Fibroblast of peridontal ligament (primary cell): ENCODE data around the gene ROR2.
A peak's percentile ranks its signal among the peaks of the same experiment; 100 is the strongest.

Experiments used
- DNase-seq: peaks from one replicate; pipeline ENCODE4 v3.0.0-alpha.2; 2010; ENCODE audit errors: extremely low read depth

The ROR2 gene

DNA sequence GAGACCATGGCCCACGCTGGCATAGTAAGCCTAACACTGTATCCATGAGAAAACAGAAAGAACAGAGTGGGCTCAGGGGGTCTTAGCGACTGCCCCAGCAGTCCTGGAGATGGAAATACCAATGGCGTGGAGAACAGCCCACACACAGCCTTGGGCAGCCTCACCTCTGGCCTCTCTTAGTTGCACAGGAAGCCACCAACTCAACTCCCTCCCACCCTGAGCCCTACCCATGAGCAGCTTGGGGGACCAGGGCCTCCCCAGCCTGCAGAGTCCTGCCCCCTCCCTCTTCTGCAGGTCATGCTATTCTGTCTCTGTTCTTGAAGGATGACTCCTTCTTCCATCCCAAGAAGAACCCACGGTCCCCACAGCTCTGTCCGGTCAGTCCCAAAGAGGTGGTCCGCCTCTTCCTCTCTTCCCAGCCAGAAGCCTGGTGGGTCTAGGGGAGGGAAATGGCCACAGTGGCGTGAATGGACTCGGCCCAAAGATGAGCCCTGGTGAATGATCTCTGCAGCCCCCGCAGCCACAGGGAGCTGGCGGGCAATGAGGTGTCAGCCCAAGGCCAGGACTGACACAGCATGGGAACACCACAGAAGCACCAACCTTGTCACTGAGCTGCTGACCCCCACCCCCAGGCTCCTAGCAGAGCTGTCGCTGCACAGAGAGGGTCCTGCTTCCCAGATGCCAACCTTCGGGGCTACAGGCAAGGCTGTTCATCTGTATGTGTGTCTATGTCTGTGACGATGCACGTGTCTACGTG lies 131.2 kb downstream of the ROR2 start:
- no peak for DNase-seq

DNA sequence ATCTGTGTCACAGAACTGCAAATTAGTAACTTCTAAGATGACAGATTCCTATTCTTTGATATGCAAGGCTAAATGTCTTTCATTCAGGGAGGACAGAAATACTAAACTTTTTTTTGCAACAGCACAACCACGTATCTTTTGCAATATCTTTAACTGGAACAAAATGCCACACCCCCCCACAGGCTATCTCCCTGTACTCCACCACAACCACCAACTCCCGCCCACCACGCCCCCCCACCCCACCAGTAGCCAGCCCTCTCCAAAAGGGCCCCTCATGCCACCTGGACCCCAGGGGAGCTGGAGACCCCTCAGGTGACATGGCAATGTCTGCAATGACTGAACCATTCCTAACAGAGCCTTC lies 131.8 kb downstream of the ROR2 start:
- no peak for DNase-seq

DNA sequence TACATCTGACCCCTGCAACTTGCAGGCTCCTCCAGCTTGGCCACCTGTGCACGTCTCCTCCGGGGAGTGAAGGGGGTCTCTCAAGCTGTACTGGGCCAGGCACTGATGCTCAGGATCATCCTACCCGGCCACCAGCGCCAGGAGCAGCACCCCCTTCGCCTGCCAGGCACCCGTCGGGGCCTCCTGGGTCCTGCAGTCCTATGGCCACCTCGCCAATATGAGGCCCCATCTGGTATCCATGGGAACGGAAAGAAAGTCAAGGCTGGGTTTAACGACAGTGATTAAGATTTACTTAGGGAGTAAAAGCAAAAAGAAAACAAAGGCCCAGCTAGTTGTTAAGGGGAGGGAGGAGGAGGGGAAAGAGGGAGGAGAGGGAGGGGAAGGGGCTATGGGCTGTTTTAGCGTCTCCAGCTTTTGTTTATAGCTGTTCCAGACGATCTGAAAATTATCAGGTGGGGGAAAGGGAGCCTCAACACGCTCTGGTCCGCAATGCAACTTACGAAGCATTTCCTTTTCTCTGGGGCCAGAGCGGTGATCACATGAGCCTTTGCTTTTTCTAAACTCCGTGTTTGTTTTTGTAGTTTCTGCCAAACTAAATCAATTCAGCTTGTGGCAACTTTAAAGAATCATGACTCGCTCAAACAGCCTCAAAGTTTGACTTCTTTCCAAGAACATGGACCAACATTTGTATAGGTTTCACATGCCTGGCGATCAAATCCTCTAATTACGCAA lies 132.4 kb downstream of the ROR2 start:
- DNase-seq: peak; percentile 81

DNA sequence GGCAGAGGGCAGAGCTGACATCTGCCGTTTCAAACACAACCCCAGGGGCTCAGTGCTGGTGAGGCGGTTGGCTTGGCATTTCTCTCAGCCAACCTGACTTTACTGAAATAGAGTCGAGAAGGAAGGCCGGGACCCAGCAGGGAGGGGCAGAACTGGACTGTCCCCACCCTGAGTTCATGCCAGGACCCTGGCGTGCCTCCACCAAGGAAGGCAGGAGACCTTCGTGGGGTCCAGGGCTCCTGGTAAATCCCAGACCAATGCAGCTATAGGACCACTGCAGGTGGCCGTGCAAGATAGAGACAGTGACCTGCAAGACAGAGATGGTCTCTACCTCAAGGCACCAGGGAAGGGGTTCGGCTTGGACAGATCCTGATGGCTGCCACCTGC lies 132.9 kb downstream of the ROR2 start:
- no peak for DNase-seq

DNA sequence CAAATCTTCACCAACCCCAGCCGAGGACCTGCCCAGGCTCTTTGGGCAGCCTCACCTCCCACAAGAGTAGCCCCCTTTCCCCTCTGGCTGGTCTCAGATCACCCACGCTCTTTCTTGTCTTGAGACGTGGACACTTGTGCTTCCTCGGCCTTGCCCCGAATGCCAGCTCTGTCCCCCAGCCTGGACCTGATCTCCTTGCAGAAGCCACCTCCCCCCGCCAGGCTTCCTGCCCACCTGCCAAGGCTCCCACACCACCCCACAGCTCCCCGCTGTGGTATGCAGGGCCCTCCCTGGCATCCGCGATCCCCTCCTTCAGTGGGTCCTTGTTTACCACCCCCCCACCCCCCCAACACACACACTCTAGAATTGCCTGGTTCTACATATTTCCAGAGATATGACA lies 133.7 kb downstream of the ROR2 start:
- DNase-seq: no peak

DNA sequence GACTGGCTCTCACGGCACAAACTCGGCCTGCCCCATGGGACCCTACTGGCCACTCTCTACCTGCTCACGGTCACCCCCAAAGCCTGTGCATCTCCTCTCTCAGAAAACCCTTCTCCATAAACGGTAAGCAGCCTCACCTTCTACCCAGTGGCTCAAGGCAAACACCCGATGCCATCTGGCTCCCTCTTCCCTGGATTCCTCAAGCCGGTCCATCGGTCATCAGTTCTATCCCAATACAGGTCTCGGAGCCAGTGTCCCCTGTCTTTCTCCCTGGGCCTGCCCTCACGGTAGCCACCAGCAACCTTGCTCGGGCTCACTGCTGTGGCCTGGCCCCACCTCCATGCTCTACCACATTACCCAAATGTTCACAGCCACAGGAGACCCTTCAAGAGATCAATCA lies 134.1 kb downstream of the ROR2 start:
- no peak for DNase-seq

DNA sequence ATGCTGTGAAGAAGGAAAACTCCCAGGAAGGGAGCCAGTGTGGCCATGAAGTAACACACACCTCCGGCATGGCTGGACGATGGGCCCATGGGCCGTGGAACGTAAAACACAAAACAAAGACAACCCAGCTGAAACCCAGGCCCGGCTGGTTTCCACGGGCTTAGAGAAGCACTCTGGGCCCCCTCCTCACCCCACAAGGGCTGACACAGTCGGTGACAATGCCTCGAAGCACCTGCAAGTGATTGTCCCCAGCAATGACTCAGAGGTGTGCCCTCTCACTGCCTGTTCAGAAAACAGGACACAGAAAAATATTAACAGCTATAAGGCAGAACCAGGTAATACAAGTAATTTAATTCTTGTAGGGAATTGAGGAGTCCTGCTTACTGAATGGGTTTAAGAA lies 135.3 kb downstream of the ROR2 start:
- no peak for DNase-seq

DNA sequence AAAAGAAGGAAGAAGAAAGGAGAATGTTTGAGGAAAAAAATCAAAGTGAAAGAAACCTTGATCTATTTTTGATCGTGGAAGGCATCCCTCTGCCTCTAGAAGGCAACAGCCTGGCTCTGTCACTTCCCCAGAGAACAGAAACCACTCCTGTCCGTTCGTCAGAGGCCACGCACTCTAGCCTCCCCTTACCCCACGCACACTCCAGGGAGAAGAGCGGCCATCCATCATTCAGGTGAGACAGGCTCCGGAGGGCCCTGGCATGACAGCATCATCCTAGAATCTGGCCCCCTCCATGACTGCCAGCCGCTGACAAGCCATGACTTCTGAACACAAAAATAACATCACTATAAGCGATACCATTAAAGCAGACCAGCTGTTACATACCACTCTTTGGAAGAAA lies 135.8 kb downstream of the ROR2 start:
- DNase-seq: no peak

DNA sequence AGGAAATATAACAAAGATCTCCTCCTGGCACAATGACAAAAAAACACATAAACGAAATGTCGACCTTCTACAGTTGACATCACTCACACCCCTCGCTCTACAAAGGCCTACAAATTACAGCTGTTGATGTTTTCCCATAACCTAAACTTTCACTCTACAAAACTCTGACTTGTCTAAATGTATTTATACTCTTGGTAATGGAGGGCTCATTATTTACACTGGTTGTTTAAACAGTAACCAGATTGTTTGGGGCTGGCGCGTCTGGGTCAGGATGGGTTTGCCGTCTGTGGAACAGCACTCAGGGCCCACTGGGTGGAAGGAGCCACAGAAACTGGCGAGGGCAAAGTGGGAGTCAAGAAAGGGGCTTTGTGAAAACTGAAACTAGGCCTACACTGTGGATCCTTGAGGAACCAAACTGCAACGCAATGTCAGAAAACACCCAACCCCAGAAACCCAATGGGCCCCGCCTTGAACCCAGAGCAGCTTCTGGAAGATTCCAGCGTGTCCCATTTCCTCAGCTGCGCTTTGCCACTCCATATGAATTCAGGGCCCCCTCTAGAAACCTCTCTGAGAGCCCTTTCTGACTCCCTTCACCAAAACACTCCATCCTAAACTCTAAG lies 136.7 kb downstream of the ROR2 start:
- DNase-seq: no peak

DNA sequence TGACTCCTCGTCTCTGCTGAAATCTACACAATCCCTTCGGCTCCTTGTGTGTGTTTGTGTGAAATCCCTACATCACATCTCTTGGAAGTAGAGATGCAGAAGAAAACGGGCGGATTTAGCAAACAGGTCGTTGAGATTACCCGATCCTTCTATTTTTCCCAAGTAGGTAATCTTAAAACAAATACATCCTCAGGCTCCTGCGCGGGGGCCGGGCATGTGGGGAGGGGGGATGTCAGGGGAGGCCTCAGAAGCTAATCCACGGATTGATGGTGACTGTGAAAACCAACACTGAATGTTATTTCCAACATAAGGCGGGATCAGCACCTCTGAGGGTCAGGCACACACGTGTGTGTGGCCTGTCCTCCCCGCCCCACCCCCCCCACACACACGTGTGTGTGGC lies 137.8 kb downstream of the ROR2 start:
- DNase-seq: no peak

DNA sequence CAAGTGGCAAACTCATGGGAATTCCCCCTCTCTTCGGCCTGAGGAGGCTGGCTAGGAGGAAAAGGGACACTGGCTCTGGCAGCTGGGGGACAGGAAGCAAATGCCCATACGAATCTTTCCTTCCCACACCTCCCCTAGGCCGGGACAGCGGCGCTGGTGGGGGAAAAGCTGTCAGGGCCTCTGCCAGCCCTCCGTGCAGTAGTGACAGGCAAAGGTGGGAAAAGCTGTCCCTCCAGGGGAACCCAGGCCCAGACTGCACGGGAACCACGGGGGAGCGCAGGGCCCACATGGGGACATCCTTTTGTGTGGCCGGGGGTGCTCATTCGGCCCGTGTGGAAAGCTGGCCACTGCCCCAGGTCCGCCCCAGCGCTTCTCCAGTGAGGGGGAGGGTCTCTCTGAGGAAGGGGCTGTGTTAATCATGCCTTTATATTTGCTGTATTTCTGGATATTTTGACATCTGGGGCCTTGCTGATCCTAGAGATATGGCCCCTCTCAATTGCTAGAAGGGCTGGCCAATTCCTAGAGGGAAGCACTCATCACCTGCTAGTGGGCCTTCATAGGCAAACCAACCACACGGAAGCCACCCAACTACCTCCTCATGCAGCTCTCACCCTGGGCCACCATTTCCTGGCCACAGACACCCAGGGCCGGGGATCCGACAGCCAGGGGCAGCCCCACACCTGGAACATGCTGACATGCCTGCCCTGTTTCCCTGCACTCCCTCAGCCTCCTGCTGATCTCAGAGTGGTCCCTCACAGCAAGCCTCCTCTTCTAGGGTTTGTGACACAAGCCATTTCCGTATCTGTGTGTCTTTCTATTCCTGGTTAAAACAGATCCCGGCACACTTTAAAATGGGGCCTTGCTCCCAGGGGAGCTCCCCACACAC lies 138.8 kb downstream of the ROR2 start:
- no peak for DNase-seq

DNA sequence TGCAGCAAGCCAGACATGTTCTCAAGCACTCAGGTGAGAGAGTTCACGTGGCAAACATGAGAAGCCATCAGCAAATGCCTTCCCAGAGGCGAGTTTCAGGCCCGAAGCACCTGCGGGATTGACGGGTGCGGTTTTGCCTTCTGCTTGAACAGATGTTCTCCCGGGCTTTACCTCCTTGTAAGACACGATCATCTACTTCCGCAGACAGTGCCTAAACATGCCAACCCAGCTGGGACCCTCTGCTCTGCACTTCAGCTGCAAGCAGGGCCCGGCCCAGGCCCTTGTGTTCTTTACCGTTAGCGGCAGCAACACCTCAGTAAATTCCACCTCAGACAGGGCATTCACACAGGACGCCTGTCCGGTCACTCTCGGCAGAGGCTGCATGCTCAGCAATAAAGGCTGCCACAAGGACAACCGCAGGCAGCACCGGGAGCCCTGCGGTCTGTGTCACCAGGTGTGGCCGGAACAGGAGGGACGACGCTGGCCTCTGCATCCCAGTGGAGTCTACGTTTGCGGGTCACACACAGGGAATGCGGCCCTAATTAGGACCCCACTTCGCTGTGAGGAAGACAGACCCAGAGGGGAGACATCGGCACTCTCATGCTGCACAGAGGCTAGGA lies 139.6 kb downstream of the ROR2 start:
- no peak for DNase-seq

DNA sequence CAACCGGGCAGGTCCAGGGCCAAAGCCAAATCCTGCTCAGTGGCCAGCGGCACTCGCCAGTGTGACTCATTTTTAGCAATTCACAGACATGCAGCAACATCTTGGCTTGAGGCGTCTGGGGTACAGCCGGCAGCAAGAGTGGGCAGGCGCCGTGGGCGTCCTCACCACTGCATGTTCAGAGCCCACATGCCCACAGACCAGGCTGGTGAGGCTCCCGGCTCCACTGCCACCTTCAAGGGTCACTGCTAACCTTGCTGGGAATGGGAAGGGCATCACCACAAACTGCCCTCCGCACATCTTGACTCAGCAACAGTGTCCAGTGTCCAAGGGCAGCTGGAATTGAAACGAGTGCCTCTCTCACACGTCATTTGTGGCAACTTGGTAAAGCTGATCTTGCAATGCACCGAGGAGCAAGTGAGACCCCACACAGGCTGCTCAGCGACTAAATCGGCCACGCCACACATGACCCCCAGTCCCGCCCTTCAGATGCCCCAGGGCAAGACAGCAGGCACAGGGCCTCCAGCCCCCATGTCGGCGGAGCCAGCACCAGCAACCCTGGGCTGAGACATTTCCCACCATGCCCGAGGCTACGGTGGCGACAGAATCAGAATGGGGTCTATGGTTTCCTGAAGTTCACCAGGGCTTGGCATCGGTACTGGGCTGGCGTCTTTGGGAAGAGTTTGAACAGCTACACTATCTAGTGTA lies 140.3 kb downstream of the ROR2 start:
- no peak for DNase-seq

DNA sequence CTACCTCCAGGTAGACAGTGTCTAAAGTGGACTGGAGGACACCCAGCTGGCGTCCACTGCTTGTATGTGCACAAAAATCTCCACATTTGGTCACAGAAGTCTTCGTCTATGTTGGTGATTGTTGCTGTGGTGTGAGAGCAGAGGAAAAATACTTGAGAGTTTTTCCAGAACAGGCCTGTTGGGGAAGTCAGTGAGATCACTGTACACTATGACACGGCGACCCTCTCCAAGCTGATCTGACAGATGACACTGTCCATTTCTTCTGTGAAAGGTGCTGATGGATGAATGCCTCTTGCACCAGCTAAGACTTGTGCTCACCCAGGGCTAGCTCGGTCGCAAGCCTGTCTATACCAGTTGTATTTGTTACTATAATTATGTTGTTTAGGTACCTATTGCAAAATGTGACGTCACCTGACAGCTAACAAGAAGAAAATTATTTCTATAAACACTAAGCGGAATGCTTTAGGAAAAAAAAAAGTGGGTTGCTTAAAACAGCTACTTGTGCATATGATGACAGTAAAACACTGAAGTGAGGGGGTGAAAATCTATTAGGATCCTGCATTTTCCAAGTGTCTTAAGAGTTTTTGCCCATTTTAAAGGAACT lies 142.3 kb downstream of the ROR2 start:
- DNase-seq: no peak

DNA sequence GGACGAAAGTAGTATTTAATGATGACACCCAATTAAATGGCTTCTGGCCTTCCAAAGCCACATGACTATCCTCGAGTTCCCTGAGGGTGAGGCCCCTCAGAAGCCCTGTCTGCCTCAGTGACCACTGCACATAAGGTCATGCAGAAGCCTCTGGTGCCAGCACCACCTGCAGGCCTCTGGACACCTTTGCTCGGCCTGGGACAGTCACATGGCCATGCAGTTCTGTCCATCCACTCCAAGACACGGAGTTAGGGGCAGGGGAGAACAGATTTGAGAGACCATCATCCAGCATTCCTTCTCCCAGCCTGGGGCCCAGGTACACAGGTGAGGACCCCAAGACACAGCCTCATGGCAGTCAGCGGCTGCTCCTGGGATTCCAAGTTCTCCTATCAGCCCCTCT lies 145.0 kb downstream of the ROR2 start:
- DNase-seq: no peak

DNA sequence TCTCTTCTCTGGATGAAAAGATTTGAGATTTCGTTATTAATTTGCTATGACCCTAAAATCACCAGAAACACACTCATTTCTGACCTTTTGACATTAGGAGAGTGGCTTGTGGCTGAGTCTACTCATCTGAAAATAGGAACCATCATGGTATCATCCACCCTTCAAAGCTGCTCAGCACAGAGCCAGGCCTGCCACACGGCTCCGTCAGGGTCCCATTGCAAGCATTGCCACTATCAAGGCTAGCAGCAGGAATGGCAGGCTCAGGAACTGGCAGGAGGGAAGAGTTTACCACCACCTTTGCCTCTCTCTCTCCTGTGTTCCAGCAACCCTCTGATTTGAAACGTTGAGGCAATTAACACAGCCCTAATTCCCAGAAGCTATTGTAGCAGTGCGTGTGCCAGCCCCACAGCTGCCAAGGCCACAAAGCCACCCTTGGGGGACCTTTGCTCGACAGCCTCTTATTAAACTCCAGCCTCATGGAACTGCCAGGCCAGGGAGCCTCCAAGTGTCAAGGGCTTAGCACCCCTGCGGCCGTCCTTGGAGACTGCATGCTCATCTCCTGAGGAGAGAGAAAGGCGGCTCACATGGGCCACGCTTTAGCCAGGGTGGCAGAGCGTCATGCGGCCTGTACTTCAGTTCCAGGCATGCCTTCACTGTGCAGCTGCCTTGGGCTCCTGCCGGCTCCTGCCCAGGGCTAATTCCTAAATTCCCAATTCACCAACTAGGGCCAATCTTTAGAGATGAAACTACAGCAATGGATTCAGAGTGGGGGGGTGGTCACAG lies 145.9 kb downstream of the ROR2 start:
- DNase-seq: no peak

DNA sequence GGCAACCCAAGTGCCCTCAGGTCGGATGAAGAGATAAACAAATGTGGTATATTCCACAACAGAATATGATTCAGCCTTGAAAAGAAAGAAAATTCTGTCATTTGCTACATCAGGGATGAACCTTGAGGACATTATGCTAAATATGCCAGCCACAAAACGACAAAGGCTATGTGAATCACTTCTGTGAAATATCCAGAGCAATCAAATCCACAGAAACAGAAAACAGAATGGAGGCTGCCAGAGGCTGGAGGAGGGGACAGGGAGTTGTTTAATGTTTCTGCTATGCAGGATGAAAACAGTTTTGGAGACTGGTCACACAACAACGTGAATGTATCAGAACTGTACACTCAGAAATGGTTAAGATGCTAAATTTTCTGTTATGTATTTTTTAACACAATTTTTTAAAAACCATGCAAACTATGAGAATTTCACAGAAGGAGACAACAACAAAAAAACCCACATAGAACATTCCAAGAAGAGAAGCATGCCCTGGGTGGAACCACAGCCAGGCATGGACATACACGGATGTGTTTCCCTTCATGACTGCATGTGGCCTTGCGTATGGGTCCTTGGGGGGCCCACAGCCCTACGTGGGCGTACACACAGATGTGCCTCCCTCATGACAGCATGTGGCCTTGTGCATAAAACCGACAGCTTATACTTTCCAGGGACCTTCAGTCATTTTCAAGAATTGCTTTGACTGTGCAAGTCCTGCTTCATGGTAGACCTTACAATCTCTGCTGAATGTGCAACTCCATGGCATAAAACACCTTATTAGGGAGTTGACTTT lies 146.7 kb downstream of the ROR2 start:
- DNase-seq: peak; percentile 3

DNA sequence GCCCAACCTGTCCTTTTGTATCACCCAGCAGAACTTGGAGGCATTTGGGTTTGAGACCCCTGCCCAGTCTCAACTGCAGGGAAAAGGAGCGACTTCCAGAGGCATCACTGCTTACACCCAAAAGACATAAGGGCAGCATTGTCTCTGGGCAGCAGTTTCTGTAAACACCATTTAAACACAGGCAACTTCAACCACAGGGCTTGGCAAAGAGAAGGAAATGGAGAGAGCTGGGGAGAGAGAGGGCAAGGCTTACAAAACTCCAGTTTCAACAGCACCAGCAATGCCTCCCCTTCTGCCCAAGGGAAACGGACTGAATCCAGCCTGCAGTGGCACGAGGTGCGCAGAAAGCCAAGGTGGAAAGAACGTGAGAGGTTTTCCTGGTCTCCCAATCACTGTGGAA lies 147.6 kb downstream of the ROR2 start:
- peak; percentile 20 for DNase-seq

DNA sequence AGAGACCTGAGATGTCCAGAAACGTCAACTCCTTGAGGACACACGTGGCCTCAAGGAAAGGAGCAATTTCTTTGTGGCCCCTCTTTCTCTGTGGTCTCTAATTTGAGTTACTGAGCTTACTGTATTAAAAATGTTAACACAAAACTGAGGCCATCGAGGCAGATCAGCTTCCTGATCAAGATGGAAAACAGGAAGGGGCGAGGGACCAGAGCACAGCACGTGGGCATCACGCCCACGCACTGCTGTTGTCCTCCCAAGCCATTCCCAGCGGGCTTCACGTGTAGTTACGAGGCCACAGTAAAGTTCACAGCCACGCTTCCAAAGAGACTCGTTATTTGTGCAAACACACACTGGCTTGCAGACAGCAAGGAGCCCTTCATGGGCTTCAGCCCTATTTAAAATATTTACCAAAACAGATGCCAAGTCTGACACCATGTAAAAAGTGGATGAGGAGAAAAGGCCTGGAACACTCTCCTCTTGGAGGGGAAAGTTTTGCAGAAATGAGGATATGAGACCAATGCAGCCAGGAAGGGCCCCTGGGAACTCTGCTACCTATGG lies 149.5 kb downstream of the ROR2 start:
- no peak for DNase-seq
